ENCODE measurements around the gene FER. TPM values are rescaled to one million over a fixed set of nuclear protein-coding genes. Genes with fewer than 3 reads are reported as not detected.

Gene FER
- total RNA-seq, 1 experiment from 2014 or later, result 22.1 TPM

DNA sequence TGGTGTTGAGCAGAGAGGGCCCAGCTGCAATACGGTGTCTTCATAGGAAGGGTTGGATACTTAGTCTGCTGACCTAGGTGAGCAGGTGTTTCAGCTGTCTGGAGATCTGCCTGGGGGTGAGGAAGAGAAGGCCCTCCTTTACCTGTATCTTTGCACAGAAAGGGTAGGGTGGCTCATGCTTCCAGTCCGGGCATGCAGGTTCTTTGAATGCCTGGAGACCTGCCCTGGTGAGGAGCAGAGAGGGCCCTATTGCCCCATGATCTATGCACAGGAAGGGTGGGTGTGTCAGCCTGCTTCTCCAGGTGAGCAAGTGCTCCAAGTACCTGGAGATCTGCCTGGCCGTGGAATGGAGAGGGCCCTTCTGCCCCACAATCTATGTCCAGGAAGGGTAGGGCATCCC lies 63.0 kb downstream of the FER start:
- in situ Hi-C loops (cut with HindIII; ENCODE audit: low pct_unique_long_range_greater_than_20kb, low sequenced_read_pairs) (no loop called here), intact Hi-C loops (cut with micrococcal nuclease; ENCODE audit: unreplicated experiment) (no loop called here)
- no peaks in the 10 kb centered on the region for H3K36me3 ChIP-seq (ENCODE audit: control insufficient read depth, insufficient read depth, low read length)
- no peaks in the 10 kb centered on the region for H3K9me3 ChIP-seq (ENCODE audit: control insufficient read depth, insufficient read depth, low read depth, low read length)
- H3K4me1 ChIP-seq (ENCODE audit: control insufficient read depth, insufficient read depth, low read length), result no peaks in the 10 kb centered on the region
- no TSS peak for BruUV-seq (replicated peaks)
- no peak overlapping the region for H3K4me3 ChIP-seq (ENCODE audit: low read depth in 2 of 2, low read length in 2 of 2)
- TF ChIP-seq, protein P1, sequence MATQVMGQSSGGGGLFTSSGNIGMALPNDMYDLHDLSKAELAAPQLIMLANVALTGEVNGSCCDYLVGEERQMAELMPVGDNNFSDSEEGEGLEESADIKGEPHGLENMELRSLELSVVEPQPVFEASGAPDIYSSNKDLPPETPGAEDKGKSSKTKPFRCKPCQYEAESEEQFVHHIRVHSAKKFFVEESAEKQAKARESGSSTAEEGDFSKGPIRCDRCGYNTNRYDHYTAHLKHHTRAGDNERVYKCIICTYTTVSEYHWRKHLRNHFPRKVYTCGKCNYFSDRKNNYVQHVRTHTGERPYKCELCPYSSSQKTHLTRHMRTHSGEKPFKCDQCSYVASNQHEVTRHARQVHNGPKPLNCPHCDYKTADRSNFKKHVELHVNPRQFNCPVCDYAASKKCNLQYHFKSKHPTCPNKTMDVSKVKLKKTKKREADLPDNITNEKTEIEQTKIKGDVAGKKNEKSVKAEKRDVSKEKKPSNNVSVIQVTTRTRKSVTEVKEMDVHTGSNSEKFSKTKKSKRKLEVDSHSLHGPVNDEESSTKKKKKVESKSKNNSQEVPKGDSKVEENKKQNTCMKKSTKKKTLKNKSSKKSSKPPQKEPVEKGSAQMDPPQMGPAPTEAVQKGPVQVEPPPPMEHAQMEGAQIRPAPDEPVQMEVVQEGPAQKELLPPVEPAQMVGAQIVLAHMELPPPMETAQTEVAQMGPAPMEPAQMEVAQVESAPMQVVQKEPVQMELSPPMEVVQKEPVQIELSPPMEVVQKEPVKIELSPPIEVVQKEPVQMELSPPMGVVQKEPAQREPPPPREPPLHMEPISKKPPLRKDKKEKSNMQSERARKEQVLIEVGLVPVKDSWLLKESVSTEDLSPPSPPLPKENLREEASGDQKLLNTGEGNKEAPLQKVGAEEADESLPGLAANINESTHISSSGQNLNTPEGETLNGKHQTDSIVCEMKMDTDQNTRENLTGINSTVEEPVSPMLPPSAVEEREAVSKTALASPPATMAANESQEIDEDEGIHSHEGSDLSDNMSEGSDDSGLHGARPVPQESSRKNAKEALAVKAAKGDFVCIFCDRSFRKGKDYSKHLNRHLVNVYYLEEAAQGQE (IDR thresholded peaks at IDR 0.05; ENCODE audit: insufficient read depth in 1 of 2, low read depth in 2 of 2, low read length in 1 of 2), result no peak
- TF ChIP-seq TCF7L2 (IDR thresholded peaks at IDR 0.05; ENCODE audit: low read depth, low read length) (no peak), SIN3A (IDR thresholded peaks at IDR 0.05; ENCODE audit: borderline replicate concordance, insufficient read depth, low read depth, low read length) (no peak), POLR2AphosphoS5 (IDR thresholded peaks at IDR 0.05; ENCODE audit: low read depth, low read length) (no peak)
- TF ChIP-seq, protein P2, sequence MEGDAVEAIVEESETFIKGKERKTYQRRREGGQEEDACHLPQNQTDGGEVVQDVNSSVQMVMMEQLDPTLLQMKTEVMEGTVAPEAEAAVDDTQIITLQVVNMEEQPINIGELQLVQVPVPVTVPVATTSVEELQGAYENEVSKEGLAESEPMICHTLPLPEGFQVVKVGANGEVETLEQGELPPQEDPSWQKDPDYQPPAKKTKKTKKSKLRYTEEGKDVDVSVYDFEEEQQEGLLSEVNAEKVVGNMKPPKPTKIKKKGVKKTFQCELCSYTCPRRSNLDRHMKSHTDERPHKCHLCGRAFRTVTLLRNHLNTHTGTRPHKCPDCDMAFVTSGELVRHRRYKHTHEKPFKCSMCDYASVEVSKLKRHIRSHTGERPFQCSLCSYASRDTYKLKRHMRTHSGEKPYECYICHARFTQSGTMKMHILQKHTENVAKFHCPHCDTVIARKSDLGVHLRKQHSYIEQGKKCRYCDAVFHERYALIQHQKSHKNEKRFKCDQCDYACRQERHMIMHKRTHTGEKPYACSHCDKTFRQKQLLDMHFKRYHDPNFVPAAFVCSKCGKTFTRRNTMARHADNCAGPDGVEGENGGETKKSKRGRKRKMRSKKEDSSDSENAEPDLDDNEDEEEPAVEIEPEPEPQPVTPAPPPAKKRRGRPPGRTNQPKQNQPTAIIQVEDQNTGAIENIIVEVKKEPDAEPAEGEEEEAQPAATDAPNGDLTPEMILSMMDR (IDR thresholded peaks at IDR 0.05), result no peak
- H3K27ac ChIP-seq (ENCODE audit: low read length), result no peak overlapping the region
- ATAC-seq (no peak), DNase-seq (ENCODE audit: low read depth, low spot score) (no peak)
- no peaks in the 10 kb centered on the region for H3K27me3 ChIP-seq (ENCODE audit: control insufficient read depth, insufficient read depth, low read length)
- CTCF ChIA-PET, result no interaction called here
- POLR2A ChIA-PET, result no interaction called here

- no peaks in the 10 kb centered on the region for H3K36me3 ChIP-seq (ENCODE audit: control insufficient read depth, insufficient read depth, low read length)
- no peak for ATAC-seq
- H3K27ac ChIP-seq (ENCODE audit: low read length), result no peak overlapping the region
- in situ Hi-C loops (cut with HindIII; ENCODE audit: low pct_unique_long_range_greater_than_20kb, low sequenced_read_pairs) (no loop called here), intact Hi-C loops (cut with micrococcal nuclease; ENCODE audit: unreplicated experiment) (no loop called here)
- H3K4me3 ChIP-seq (ENCODE audit: low read depth in 2 of 2, low read length in 2 of 2), result no peak overlapping the region
- POLR2A ChIA-PET, result no interaction called here
- H3K27me3 ChIP-seq (ENCODE audit: control insufficient read depth, insufficient read depth, low read length), result no peaks in the 10 kb centered on the region
- TF ChIP-seq, protein P1 (IDR thresholded peaks at IDR 0.05; ENCODE audit: insufficient read depth in 1 of 2, low read depth in 2 of 2, low read length in 1 of 2), result no peak
- TF ChIP-seq TCF7L2 (IDR thresholded peaks at IDR 0.05; ENCODE audit: low read depth, low read length), result no peak
- TF ChIP-seq POLR2AphosphoS5 (IDR thresholded peaks at IDR 0.05; ENCODE audit: low read depth, low read length), result no peak
- TF ChIP-seq, protein P2 (IDR thresholded peaks at IDR 0.05), result no peak
- no peak for TF ChIP-seq SIN3A (IDR thresholded peaks at IDR 0.05; ENCODE audit: borderline replicate concordance, insufficient read depth, low read depth, low read length)
- no peaks in the 10 kb centered on the region for H3K9me3 ChIP-seq (ENCODE audit: control insufficient read depth, insufficient read depth, low read depth, low read length)
- no TSS peak for BruUV-seq (replicated peaks)
- DNase-seq (ENCODE audit: low read depth, low spot score), result no peak
- CTCF ChIA-PET, result no interaction called here
- no peaks in the 10 kb centered on the region for H3K4me1 ChIP-seq (ENCODE audit: control insufficient read depth, insufficient read depth, low read length)
These were observed 66.0 kb downstream of the FER start for GRCh38 chr5:108813673-108814072.

Measured in Panc1 (cell line).